OCI-LY7 (cell line): ENCODE measurements around the gene KCNH1. TPM values are rescaled to one million over a fixed set of nuclear protein-coding genes. Genes with fewer than 3 reads are reported as not detected.

Experiments used
- BruUV-seq: library from RNA; stranded (reverse); fragments of 400-500 nt; replicated peaks from 2 replicates; lab custom pipeline; 2021; lab: Mats Ljungman, UMichigan
- CTCF ChIA-PET: fragments of 300-600 bp; sonication (Branson Sonifier 250); formaldehyde crosslinking; loops from one replicate; lab custom pipeline; 2022; ENCODE audit warnings: antibody characterized with exemption; ENCODE audit not compliant: unreplicated experiment; lab: Charles Lee
- POLR2A ChIA-PET: fragments of 300-600 bp; sonication (Branson Sonifier 250); formaldehyde crosslinking; loops from one replicate; lab custom pipeline; 2022; ENCODE audit warnings: antibody characterized with exemption; lab: Charles Lee
- DNase-seq: peaks from one replicate; pipeline ENCODE4 v3.0.0-alpha.2; 2015; ENCODE audit warnings: low spot score
- H2AFZ ChIP-seq: fragments of 200-600 bp; sonication (generic), shearing (Covaris generic); 2 replicates; pipeline ENCODE4 v1.6.1; 2014; ENCODE audit warnings: mild to moderate bottlenecking, antibody characterized with exemption, low read length, moderate library complexity
- H3K27ac ChIP-seq: fragments of 200-600 bp; sonication (generic); 2 replicates; pipeline ENCODE4 v1.5.1; 2014; ENCODE audit warnings: mixed run types, low read depth, mild to moderate bottlenecking, moderate library complexity, low read length, inconsistent platforms; ENCODE audit not compliant: poor library complexity, severe bottlenecking
- H3K36me3 ChIP-seq: fragments of 200-600 bp; sonication (generic); 2 replicates; pipeline ENCODE4 v1.6.1; 2014; ENCODE audit warnings: mild to moderate bottlenecking, antibody characterized with exemption, low read length, moderate library complexity, mixed read lengths; ENCODE audit not compliant: insufficient read depth
- H3K4me1 ChIP-seq: fragments of 200-600 bp; sonication (generic); 2 replicates; pipeline ENCODE4 v1.5.1; 2014; ENCODE audit warnings: mild to moderate bottlenecking, low read length; ENCODE audit not compliant: insufficient read depth, poor library complexity, severe bottlenecking
- H3K4me2 ChIP-seq: fragments of 200-600 bp; sonication (generic); 2 replicates; pipeline ENCODE4 v1.6.1; 2014; ENCODE audit warnings: mild to moderate bottlenecking, low read length
- H3K4me3 ChIP-seq: fragments of 200-600 bp; sonication (generic); 2 replicates; pipeline ENCODE4 v1.5.1; 2014; ENCODE audit warnings: mild to moderate bottlenecking, low read depth, low read length; ENCODE audit not compliant: poor library complexity, severe bottlenecking
- H3K79me2 ChIP-seq: fragments of 200-600 bp; sonication (generic); 2 replicates; pipeline ENCODE4 v1.6.1; 2016; ENCODE audit warnings: low read depth, mild to moderate bottlenecking, low read length, moderate library complexity, mixed read lengths; ENCODE audit not compliant: insufficient read depth
- H3K9me2 ChIP-seq: fragments of 200-600 bp; sonication (generic); 2 replicates; pipeline ENCODE4 v1.6.1; 2016; ENCODE audit warnings: mild to moderate bottlenecking, low read length, mixed read lengths; ENCODE audit not compliant: insufficient read depth
- H3K9me3 ChIP-seq: fragments of 200-600 bp; sonication (generic); 2 replicates; pipeline ENCODE4 v1.6.1; 2014; ENCODE audit warnings: mild to moderate bottlenecking, mixed run types, low read length, mixed read lengths
- H4K20me1 ChIP-seq: fragments of 200-600 bp; sonication (generic); 2 replicates; pipeline ENCODE4 v1.6.1; 2014; ENCODE audit warnings: mild to moderate bottlenecking, antibody characterized with exemption, low read length, moderate library complexity, mixed read lengths; ENCODE audit not compliant: insufficient read depth
- EZH2phosphoT487 ChIP-seq: fragments of 200-600 bp; sonication (generic); IDR thresholded peaks from 2 replicates; pipeline ENCODE4 v1.6.1; 2018; ENCODE audit warnings: low read depth, borderline replicate concordance, mild to moderate bottlenecking, mixed run types, antibody characterized with exemption, low read length, moderate library complexity, mixed read lengths
- intact Hi-C: fragments of 100-400 bp; cut with micrococcal nuclease; formaldehyde crosslinking; loops from one replicate; pipeline ENCODE4 v1.10.0; 2022; ENCODE audit not compliant: unreplicated experiment
- total RNA-seq, 2 experiments: library from RNA; depleted of rRNA in 1 of 2; stranded (reverse); fragments of >200 nt in 1 of 2; shearing (Covaris generic) in 1 of 2; gene quantifications; 2 replicates each; pipeline ENCODE4 v1.2.3, GENCODE V29; 2014 to 2022
- TF ChIP-seq, protein P1 (sequence below): fragments of 200-600 bp; sonication (generic); conservative IDR thresholded peaks from 2 replicates; pipeline ENCODE4 v1.5.1; 2014; ENCODE audit warnings: mild to moderate bottlenecking, antibody characterized with exemption, low read length, moderate library complexity, mixed read lengths

The KCNH1 gene
- total RNA-seq, 2 experiments from 2014 or later: not detected

DNA sequence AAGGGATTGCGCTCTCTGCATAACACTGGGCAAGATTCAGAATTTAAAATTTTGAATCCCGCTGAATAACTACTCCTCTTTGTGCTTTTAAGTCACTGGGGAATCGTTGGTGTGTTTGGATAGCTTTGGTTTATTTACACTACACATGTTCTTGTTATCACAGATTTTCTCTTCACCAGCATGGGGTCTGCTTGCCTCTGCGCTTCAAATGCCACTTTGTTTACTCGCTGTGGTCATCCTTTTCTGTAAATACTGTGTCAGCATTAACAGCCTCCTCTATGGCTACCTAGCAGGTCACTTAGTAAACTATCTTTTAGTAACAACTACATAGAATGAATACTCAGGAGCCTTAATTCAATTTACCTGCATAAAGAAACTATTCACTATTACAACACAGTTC, 14.4 kb upstream of the KCNH1 start:
- H4K20me1 ChIP-seq: no peaks in the 10 kb centered on the region
- no peaks in the 10 kb centered on the region for H3K9me2 ChIP-seq
- TF ChIP-seq, protein P1, sequence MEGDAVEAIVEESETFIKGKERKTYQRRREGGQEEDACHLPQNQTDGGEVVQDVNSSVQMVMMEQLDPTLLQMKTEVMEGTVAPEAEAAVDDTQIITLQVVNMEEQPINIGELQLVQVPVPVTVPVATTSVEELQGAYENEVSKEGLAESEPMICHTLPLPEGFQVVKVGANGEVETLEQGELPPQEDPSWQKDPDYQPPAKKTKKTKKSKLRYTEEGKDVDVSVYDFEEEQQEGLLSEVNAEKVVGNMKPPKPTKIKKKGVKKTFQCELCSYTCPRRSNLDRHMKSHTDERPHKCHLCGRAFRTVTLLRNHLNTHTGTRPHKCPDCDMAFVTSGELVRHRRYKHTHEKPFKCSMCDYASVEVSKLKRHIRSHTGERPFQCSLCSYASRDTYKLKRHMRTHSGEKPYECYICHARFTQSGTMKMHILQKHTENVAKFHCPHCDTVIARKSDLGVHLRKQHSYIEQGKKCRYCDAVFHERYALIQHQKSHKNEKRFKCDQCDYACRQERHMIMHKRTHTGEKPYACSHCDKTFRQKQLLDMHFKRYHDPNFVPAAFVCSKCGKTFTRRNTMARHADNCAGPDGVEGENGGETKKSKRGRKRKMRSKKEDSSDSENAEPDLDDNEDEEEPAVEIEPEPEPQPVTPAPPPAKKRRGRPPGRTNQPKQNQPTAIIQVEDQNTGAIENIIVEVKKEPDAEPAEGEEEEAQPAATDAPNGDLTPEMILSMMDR: no peak
- no peak for TF ChIP-seq EZH2phosphoT487
- no peak overlapping the region for H2AFZ ChIP-seq
- BruUV-seq: no TSS peak
- H3K4me1 ChIP-seq: no peaks in the 10 kb centered on the region
- no peaks in the 10 kb centered on the region for H3K36me3 ChIP-seq
- no peak overlapping the region for H3K4me2 ChIP-seq
- CTCF ChIA-PET: no interaction called here
- no peak overlapping the region for H3K27ac ChIP-seq
- intact Hi-C loops: no loop called here
- H3K79me2 ChIP-seq: no peaks in the 10 kb centered on the region
- no peaks in the 10 kb centered on the region for H3K9me3 ChIP-seq
- POLR2A ChIA-PET: no interaction called here
- DNase-seq: no peak
- no peak overlapping the region for H3K4me3 ChIP-seq

DNA sequence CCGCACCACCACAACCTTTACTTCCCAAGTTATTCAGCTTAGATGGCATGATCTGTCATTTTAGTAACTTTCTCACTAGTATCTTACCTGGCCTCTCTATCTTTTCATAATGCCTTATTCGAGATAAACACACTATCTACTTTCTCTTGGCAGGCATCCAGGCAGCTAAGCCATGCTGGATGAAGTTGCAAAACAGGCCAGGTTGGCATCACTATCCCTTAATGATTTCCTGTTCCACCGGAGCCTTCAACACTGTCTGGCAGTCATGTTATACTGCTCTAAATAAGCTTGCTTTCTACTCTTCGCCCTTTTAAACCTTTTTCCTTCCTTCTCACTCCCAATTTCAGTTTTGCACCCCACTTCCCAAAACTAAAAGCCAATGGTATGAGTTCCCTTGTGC, 12.0 kb upstream of the KCNH1 start:
- intact Hi-C loops: no loop called here
- CTCF ChIA-PET: no interaction called here
- no peak for DNase-seq

More for the DNA sequence above, 12.0 kb upstream of the KCNH1 start:
- Histone ChIP-seq H3K27ac (no peak overlapping the region), H2AFZ (no peak overlapping the region), H4K20me1 (no peaks in the 10 kb centered on the region), H3K4me2 (no peak overlapping the region), H3K79me2 (no peaks in the 10 kb centered on the region), H3K36me3 (no peaks in the 10 kb centered on the region), H3K9me2 (no peaks in the 10 kb centered on the region), H3K4me3 (no peak overlapping the region), H3K9me3 (no peaks in the 10 kb centered on the region), H3K4me1 (no peaks in the 10 kb centered on the region)
- TF ChIP-seq, protein P1: no peak
- no peak for TF ChIP-seq EZH2phosphoT487
- POLR2A ChIA-PET: interaction anchor here (0.6 kb wide), 1 partner anchor 1233 kb away, joined by 3 read pairs; no protein-coding TSS in a partner anchor
- BruUV-seq: no TSS peak
